Stimulated activated effector memory CD8-positive, alpha-beta T cell treated with anti-CD3 and anti-CD28 coated beads, Interleukin-12 subunit alpha, Interleukin-12 subunit beta, amount 100 ng/mL, for 72 hours (primary cell): ENCODE results near the gene SLC25A39.

Source experiments
- ATAC-seq: fragments of 150-1000 bp; cut with Tn5 transposase; 2 replicates; pipeline ENCODE4 v1.10.0; 2021
- DNase-seq, 2 donors: peaks; one replicate each; pipeline ENCODE4 v3.0.0; 2021 to 2022; ENCODE audit warnings: low spot score in 2 of 2
- H3K27ac Mint-ChIP-seq: one replicate; pipeline ENCODE4 v1.8.0; 2022; ENCODE audit warnings: mild to moderate bottlenecking, mixed read lengths
- H3K36me3 Mint-ChIP-seq: one replicate; pipeline ENCODE4 v1.8.0; 2022; ENCODE audit warnings: mild to moderate bottlenecking, mixed read lengths
- H3K4me1 Mint-ChIP-seq: one replicate; pipeline ENCODE4 v1.8.0; 2022; ENCODE audit warnings: mixed read lengths
- H3K4me3 Mint-ChIP-seq: one replicate; pipeline ENCODE4 v1.8.0; 2022; ENCODE audit warnings: mild to moderate bottlenecking, mixed read lengths
- H3K9me3 Mint-ChIP-seq: one replicate; pipeline ENCODE4 v1.8.0; 2022; ENCODE audit warnings: mixed read lengths

Gene SLC25A39

GRCh38 chr17:44314869-44315661 lies 9.6 kb downstream of the SLC25A39 start:
- DNase-seq (no peak), ATAC-seq (peak; percentile 65)
- Mint-ChIP-seq H3K36me3 (peaks cover 7% of the 10 kb centered on the region), H3K9me3 (no peaks in the 10 kb centered on the region), H3K27ac (no peak overlapping the region), H3K4me3 (peak overlapping the region; percentile 72), H3K4me1 (peaks cover 18% of the 10 kb centered on the region)

- ATAC-seq: no peak
- no peak overlapping the region for H3K27ac Mint-ChIP-seq
- H3K4me1 Mint-ChIP-seq: peaks cover 24% of the 10 kb centered on the region
- peak overlapping the region; percentile 72 for H3K4me3 Mint-ChIP-seq
- H3K36me3 Mint-ChIP-seq: peaks cover 4% of the 10 kb centered on the region
- no peak for DNase-seq
- no peaks in the 10 kb centered on the region for H3K9me3 Mint-ChIP-seq
These were observed 10.1 kb downstream of the SLC25A39 start for GRCh38 chr17:44314524-44314868.

- Mint-ChIP-seq H3K4me3 (peak overlapping the region; percentile 72), H3K27ac (no peak overlapping the region), H3K4me1 (peaks cover 28% of the 10 kb centered on the region), H3K9me3 (no peaks in the 10 kb centered on the region), H3K36me3 (no peaks in the 10 kb centered on the region)
- DNase-seq (no peak), ATAC-seq (no peak)
These were observed 10.6 kb downstream of the SLC25A39 start for GRCh38 chr17:44314031-44314430.

DNA sequence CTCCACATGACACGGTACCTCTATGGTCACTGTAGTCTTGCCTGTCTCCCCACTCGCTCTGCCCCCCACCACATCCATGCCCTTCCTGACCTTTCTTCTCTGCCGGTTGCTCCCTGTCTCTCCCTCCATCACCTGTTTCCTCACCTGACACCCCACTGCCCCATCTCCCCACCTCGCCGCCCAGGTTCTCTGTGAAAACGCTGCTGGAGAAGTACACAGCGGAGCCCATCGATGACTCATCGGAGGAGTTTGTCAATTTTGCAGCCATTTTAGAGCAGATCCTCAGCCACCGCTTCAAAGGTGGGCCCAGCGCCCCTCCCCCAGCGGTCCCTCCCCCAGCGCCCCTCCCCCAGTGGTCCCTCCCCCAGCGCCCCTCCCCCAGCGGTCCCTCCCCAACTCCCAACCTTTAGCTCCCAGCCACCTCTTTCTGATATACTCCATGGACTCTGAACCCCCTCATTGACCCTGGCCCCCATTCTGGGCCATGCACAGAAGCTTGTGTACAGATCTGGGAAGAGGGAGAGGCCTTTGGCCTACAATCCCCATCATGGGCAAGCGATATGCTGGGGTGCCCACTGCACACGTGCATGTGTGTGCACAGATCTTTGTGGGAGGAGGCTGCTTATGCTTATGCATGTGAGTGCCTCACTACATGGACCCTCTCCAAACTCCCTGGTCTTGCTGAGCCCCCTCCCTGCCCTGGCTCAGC lies 12.1 kb downstream of the SLC25A39 start:
- DNase-seq (no peak), ATAC-seq (no peak)
- H3K4me3 Mint-ChIP-seq: no peak overlapping the region
- H3K4me1 Mint-ChIP-seq: peaks cover 32% of the 10 kb centered on the region
- H3K9me3 Mint-ChIP-seq: no peaks in the 10 kb centered on the region
- no peaks in the 10 kb centered on the region for H3K36me3 Mint-ChIP-seq
- no peak overlapping the region for H3K27ac Mint-ChIP-seq

DNA sequence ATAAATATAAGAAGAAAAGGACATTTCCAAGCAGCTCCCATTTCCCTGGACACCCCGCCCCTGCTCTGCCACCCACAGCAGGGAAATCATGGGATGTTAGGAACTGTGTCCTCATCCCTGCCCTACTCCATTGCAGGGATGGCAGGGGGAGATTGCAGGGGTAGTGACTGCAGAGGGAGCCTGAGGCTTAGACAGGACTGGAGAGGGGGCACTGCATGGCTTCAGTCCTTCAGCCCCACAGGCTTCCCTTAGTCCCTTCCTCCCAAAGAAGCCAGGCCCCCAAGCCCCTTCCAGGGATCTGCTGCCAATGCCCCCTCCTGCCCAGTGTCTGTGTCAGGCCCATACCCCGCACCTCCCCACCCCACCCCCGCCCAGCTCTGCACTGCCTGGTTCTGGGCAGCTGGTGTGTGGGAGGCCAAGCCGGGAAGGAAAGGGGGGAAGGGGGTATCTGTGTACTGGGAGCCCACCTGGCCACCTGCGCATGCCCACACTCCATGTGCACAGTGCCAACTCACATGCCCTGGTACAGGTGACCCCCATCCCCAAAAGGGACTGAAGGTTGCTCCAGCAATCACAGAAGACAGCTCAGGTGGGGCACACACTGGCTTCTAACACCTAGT lies 13.0 kb downstream of the SLC25A39 start:
- DNase-seq: no peak
- ATAC-seq: no peak
- Mint-ChIP-seq H3K4me3 (no peak overlapping the region), H3K36me3 (no peaks in the 10 kb centered on the region), H3K9me3 (no peaks in the 10 kb centered on the region), H3K4me1 (peaks cover 41% of the 10 kb centered on the region), H3K27ac (no peak overlapping the region)

GRCh38 chr17:44310609-44311376 lies 13.8 kb downstream of the SLC25A39 start:
- Mint-ChIP-seq H3K4me1 (peaks cover 35% of the 10 kb centered on the region), H3K27ac (no peak overlapping the region), H3K36me3 (no peaks in the 10 kb centered on the region), H3K4me3 (no peak overlapping the region), H3K9me3 (no peaks in the 10 kb centered on the region)
- DNase-seq (no peak), ATAC-seq (no peak)

GRCh38 chr17:44310188-44310587 lies 14.4 kb downstream of the SLC25A39 start:
- H3K9me3 Mint-ChIP-seq: no peaks in the 10 kb centered on the region
- DNase-seq (no peak), ATAC-seq (no peak)
- no peak overlapping the region for H3K27ac Mint-ChIP-seq
- peak overlapping the region; percentile 32 for H3K4me3 Mint-ChIP-seq
- H3K36me3 Mint-ChIP-seq: no peaks in the 10 kb centered on the region
- H3K4me1 Mint-ChIP-seq: peaks cover 30% of the 10 kb centered on the region

GRCh38 chr17:44309472-44309871 lies 15.2 kb downstream of the SLC25A39 start:
- H3K4me1 Mint-ChIP-seq: peaks cover 30% of the 10 kb centered on the region
- H3K36me3 Mint-ChIP-seq: no peaks in the 10 kb centered on the region
- H3K9me3 Mint-ChIP-seq: no peaks in the 10 kb centered on the region
- H3K4me3 Mint-ChIP-seq: peak overlapping the region; percentile 32
- ATAC-seq: no peak
- H3K27ac Mint-ChIP-seq: no peak overlapping the region
- no peak for DNase-seq

DNA sequence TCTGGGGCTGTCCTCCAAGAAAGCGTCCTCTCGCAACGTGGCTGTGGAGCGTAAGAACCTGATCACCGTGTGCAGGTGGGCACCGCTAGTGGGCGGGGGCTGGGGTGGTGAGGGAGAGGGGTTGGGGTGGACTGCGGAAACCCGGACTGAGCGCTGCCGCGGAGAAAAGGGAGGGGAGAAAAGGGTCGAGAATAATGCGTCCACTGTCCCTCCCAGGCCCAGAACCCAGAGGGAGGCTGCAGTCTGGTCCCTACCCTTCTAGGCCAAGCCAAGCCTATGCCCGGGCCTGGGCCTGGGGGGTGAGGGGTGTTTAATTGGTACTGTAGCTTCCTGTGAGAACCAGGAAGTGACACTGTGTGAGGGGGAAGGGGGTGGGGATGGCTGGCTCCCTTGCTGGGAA lies 15.8 kb downstream of the SLC25A39 start:
- H3K4me3 Mint-ChIP-seq: peak overlapping the region; percentile 32

GRCh38 chr17:44308320-44308818 lies 16.3 kb downstream of the SLC25A39 start, which contains the start of gene RUNDC3A:
Gene RUNDC3A, plus strand, starts transcription at chr17:44308601. Its CDS starts 232 bp downstream, at chr17:44308833.
- Mint-ChIP-seq H3K36me3 (no peaks in the 10 kb centered on the region), H3K4me3 (peak within 1 kb of the TSS; percentile 32), H3K27ac (no peak within 1 kb of the TSS), H3K9me3 (no peaks in the 10 kb centered on the region), H3K4me1 (peaks cover 34% of the 10 kb centered on the region)
- peak; percentile 90 for ATAC-seq
- peak; percentile 82 to 89 for DNase-seq

More for the DNA sequence above, 15.8 kb downstream of the SLC25A39 start:
- Mint-ChIP-seq H3K36me3 (no peaks in the 10 kb centered on the region), H3K27ac (no peak overlapping the region), H3K4me1 (peaks cover 33% of the 10 kb centered on the region), H3K9me3 (no peaks in the 10 kb centered on the region)
- no peak for DNase-seq
- no peak for ATAC-seq

GRCh38 chr17:44307387-44308186 lies 17.0 kb downstream of the SLC25A39 start:
- Mint-ChIP-seq H3K4me1 (peaks cover 34% of the 10 kb centered on the region), H3K9me3 (no peaks in the 10 kb centered on the region), H3K4me3 (peak overlapping the region; percentile 32), H3K36me3 (no peaks in the 10 kb centered on the region), H3K27ac (no peak overlapping the region)
- ATAC-seq (peak; percentile 53), DNase-seq (no peak)

DNA sequence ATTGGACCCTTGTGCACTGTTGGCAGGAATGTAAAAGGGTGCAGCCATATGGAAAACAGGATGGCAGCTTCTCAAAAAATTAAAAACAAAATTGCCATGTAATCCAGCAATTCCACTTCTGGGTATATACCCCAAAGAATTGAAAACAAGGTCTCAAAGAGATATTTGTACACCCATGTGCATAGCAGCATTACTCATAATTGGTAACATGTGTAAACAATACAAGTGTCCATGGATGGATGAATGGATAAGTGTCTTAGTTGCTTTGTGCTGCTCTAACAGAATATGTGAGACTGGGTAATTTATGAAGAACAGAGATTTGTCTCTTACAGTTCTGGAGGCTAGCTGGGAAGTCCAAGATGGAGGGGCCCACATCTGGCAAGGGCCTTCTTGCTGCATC lies 20.0 kb downstream of the SLC25A39 start:
- Mint-ChIP-seq H3K4me1 (peaks cover 30% of the 10 kb centered on the region), H3K9me3 (no peaks in the 10 kb centered on the region), H3K4me3 (no peak overlapping the region), H3K36me3 (no peaks in the 10 kb centered on the region), H3K27ac (no peak overlapping the region)
- DNase-seq (no peak), ATAC-seq (no peak)

DNA sequence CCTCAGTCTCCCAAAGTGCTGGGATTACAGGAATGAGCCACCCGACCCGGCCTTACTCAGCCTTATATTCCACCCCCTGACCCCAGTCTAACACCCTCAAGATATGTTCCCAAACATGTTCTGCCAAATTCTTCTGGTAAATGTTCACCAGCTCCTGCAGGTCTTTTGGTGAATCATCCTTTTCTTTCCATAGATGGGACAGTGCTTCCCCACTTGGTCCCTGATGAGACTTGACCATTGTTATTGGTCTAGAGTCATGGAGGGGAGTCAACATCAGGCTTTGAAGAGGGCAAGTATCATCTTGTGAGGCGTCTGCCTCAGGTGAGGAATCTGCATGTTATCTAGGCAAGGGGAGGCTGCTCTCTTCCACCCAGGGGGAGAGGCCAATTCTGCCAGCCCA lies 26.6 kb downstream of the SLC25A39 start:
- Mint-ChIP-seq H3K9me3 (no peaks in the 10 kb centered on the region), H3K4me3 (no peak overlapping the region), H3K4me1 (peaks cover 7% of the 10 kb centered on the region), H3K27ac (no peak overlapping the region), H3K36me3 (no peaks in the 10 kb centered on the region)
- DNase-seq (no peak), ATAC-seq (no peak)

- Mint-ChIP-seq H3K9me3 (no peaks in the 10 kb centered on the region), H3K4me1 (peaks cover 7% of the 10 kb centered on the region), H3K27ac (no peak overlapping the region), H3K4me3 (no peak overlapping the region), H3K36me3 (no peaks in the 10 kb centered on the region)
- DNase-seq (no peak), ATAC-seq (peak; percentile 65)
These were observed 31.0 kb downstream of the SLC25A39 start for GRCh38 chr17:44293509-44294226.
